ENCODE measurements around the gene WFDC1.

The WFDC1 gene

DNA sequence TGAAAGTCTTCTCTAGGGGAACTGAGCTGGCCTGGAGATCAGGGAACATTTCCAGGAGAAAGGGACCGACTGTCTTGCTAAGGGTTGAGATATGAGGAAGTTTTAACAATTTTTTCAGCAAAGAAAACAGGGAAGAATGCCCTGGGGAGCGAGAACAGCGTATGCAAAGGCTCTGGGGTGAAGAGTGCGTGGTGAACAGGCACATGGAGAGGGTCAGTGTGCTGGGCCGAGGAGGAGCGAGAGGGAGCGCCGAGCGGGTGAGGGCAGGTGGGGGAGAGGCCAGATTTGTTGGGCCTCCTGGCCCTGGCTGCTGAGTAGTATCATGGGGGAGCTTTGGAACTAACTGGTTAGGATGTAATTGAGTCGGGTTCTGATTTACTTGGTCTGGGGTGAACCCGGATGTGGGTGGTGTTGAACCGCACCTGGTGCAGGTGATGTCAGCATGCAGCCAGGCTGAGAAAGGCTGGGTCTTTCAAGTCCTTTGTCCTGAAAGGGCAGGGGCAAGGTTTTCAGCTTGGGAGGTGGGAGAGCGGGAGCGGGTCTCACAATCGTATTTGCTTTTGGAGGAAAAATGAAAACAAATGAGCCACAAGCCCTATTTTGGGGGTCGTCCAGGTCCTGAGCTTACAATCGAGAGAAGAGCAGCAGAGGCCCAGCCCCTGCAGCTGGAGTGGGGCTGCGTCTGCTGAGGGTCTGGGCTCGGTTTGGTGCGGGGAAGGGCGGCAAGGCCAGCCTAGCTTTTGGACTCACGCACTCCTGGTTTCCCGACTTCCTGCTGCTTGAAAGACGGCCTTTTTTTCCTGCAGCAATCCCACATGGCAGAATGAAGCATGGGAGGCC lies 11.1 kb upstream of the WFDC1 start:
- Histone ChIP-seq H3K27me3 (ENCODE audit: control insufficient read depth in 2 of 2, insufficient read depth in 2 of 2, low read length in 2 of 2) (no peaks in the 10 kb centered on the region), H3K4me3 (ENCODE audit: low read length in 2 of 2) (no peak overlapping the region), H3K27ac (ENCODE audit: low read depth in 2 of 2, low read length in 2 of 2) (peak overlapping the region; percentile 38 to 61), H3K9me3 (ENCODE audit: control insufficient read depth in 2 of 2, low read length in 2 of 2) (no peaks in the 10 kb centered on the region), H3K9ac (ENCODE audit: low read depth in 1 of 2, low read length in 2 of 2) (peak overlapping the region; percentile 22 to 47), H3K36me3 (ENCODE audit: control insufficient read depth in 2 of 2, insufficient read depth in 2 of 2, low read length in 2 of 2) (no peaks in the 10 kb centered on the region), H3K4me1 (ENCODE audit: control insufficient read depth in 2 of 2, insufficient read depth in 2 of 2, low read length in 2 of 2) (peaks cover 14 to 17% of the 10 kb centered on the region in 2 donors)

DNA sequence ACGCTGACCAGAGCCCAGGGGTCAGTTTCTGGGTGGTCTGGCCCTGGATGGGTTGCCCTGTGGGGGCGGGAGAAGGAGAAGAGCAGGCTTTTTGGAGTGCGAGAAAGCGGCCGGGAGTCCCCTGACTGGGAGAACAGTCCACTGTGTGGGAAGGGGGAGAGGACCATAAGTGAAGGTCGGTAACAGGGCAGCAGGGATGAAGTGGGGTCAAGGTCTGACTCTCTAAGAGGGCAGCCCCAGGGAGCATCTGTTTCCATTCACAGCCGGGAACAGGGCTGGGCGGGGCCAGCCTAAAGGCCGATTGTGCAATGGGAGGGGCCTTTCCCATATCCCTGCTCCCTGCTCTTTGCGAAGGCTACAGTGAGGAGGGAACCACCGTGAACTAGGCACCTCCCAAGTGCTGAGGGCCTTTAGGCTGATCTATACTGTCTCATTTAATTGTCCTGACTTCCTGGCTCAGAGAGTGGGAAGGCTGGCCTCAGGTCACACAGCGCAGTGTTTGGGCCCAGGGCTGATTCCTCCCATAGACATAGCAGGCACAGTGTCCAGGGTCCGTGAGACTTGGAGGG lies 10.4 kb upstream of the WFDC1 start:
- Histone ChIP-seq H3K27me3 (ENCODE audit: control insufficient read depth in 2 of 2, insufficient read depth in 2 of 2, low read length in 2 of 2) (no peaks in the 10 kb centered on the region), H3K36me3 (ENCODE audit: control insufficient read depth in 2 of 2, insufficient read depth in 2 of 2, low read length in 2 of 2) (no peaks in the 10 kb centered on the region), H3K4me3 (ENCODE audit: low read length in 2 of 2) (no peak overlapping the region), H3K9me3 (ENCODE audit: control insufficient read depth in 2 of 2, low read length in 2 of 2) (no peaks in the 10 kb centered on the region), H3K9ac (ENCODE audit: low read depth in 1 of 2, low read length in 2 of 2) (peak overlapping the region; percentile 7 to 47), H3K4me1 (ENCODE audit: control insufficient read depth in 2 of 2, insufficient read depth in 2 of 2, low read length in 2 of 2) (peaks cover 14 to 17% of the 10 kb centered on the region in 2 donors), H3K27ac (ENCODE audit: low read depth in 2 of 2, low read length in 2 of 2) (peak overlapping the region; percentile 38 to 61)

DNA sequence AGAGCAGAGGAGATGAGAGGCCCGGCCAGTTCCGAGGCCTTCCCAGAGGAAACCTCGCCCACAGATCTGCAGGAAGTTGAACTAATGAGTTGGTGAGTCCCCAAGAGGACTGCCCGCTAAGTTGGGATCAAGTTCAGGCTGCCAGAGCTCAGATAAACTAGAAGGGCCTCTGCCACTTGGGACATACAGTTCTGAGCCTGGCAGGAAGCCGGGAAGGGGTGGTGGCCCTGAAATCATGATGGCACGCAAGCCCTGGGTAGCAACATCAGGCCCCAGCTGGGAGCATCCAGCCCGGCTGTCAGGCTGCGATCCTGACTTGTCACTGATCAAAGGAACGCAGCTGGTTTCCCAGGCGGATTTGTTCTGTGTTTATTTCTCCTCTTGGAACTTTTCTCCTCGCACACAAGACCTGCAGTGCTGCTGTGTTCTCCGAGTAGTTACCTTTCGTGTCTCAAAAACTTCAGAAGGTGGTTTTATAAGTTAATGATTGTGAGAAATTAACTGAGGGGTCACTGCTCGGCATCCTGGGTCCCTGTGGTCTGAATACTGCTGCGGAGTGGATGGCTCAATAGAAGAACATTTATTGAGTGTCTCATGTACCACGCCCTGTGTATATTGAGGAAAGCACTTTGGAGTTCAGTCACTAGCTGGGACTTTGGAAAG lies 8.0 kb upstream of the WFDC1 start:
- no peak overlapping the region for H3K4me3 ChIP-seq (ENCODE audit: low read length in 2 of 2)
- H3K9me3 ChIP-seq (ENCODE audit: control insufficient read depth in 2 of 2, low read length in 2 of 2) = no peaks in the 10 kb centered on the region
- peaks cover 14 to 17% of the 10 kb centered on the region in 2 donors for H3K4me1 ChIP-seq (ENCODE audit: control insufficient read depth in 2 of 2, insufficient read depth in 2 of 2, low read length in 2 of 2)
- H3K36me3 ChIP-seq (ENCODE audit: control insufficient read depth in 2 of 2, insufficient read depth in 2 of 2, low read length in 2 of 2) = no peaks in the 10 kb centered on the region
- H3K27ac ChIP-seq (ENCODE audit: low read depth in 2 of 2, low read length in 2 of 2) = peak overlapping the region; percentile 45 to 46
- no peaks in the 10 kb centered on the region for H3K27me3 ChIP-seq (ENCODE audit: control insufficient read depth in 2 of 2, insufficient read depth in 2 of 2, low read length in 2 of 2)
- no peak overlapping the region for H3K9ac ChIP-seq (ENCODE audit: low read depth in 1 of 2, low read length in 2 of 2)

DNA sequence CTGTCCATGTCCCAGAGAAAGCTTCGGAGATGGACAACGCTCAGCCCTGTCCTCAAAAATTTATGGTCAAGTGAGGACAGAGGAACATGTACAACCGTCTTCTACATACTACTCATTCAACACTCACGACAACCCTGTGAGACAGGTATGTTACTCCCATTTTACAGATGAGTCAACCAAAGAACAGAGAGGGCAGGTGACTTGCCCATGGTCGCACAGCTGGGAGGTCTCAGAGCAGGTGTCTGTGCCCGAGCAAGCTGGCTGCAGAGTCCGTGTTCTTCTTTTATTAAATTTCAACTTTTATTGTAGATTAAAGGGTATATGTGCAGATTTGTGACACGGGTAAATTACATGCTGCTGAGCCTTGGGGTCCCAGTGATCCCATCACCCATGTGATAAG lies 5.8 kb upstream of the WFDC1 start:
- H3K36me3 ChIP-seq (ENCODE audit: control insufficient read depth in 2 of 2, insufficient read depth in 2 of 2, low read length in 2 of 2) = no peaks in the 10 kb centered on the region
- H3K27ac ChIP-seq (ENCODE audit: low read depth in 2 of 2, low read length in 2 of 2) = no peak overlapping the region
- no peak overlapping the region for H3K9ac ChIP-seq (ENCODE audit: low read depth in 1 of 2, low read length in 2 of 2)
- H3K27me3 ChIP-seq (ENCODE audit: control insufficient read depth in 2 of 2, insufficient read depth in 2 of 2, low read length in 2 of 2) = no peaks in the 10 kb centered on the region
- H3K9me3 ChIP-seq (ENCODE audit: control insufficient read depth in 2 of 2, low read length in 2 of 2) = no peaks in the 10 kb centered on the region
- peaks cover 8 to 11% of the 10 kb centered on the region in 2 donors for H3K4me1 ChIP-seq (ENCODE audit: control insufficient read depth in 2 of 2, insufficient read depth in 2 of 2, low read length in 2 of 2)
- no peak overlapping the region for H3K4me3 ChIP-seq (ENCODE audit: low read length in 2 of 2)

DNA sequence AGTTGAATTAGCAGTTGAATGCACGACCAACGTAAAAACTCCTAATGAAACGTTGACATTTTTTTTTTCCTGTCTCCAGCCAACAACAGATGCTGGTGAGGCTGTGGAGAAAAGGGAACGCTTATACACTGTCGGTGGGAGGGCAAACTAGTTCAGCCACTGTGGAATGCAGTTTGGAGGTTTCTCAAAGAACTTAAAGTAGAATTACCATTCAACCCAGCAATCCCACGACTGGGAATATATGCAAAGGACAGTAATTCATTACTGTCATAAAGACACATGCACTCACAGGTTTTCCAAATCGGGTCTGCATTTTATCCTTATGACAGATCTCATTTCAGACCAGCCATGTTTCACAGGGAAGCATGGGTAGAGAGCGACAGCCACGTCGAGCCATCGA lies 3.5 kb upstream of the WFDC1 start:
- Histone ChIP-seq H3K36me3 (ENCODE audit: control insufficient read depth in 2 of 2, insufficient read depth in 2 of 2, low read length in 2 of 2) (no peaks in the 10 kb centered on the region), H3K4me1 (ENCODE audit: control insufficient read depth in 2 of 2, insufficient read depth in 2 of 2, low read length in 2 of 2) (peaks cover 9 to 12% of the 10 kb centered on the region in 2 donors), H3K27ac (ENCODE audit: low read depth in 2 of 2, low read length in 2 of 2) (no peak overlapping the region), H3K27me3 (ENCODE audit: control insufficient read depth in 2 of 2, insufficient read depth in 2 of 2, low read length in 2 of 2) (peaks cover 0 to 3% of the 10 kb centered on the region in 2 donors), H3K9ac (ENCODE audit: low read depth in 1 of 2, low read length in 2 of 2) (no peak overlapping the region), H3K4me3 (ENCODE audit: low read length in 2 of 2) (no peak overlapping the region), H3K9me3 (ENCODE audit: control insufficient read depth in 2 of 2, low read length in 2 of 2) (no peaks in the 10 kb centered on the region)

DNA sequence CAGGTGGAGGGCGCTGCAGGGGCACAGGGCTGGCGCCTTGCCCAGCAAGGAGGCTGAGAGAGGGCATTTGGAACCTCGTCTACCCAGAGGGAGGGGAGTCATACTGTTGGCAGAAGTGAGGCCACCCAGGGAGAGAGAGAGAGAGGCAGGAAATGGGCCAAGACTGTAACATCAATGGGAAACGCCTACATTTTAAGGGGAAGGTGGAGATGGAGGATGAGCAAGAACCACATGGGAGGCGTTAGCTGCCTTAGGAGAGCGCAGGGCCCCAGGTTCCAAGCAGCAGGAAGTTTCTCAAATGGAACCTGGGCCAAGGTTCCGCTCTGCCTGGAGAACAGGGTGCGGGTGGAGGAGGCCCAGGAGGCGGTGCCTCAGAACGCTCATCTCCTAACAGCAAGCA lies 2.7 kb upstream of the WFDC1 start:
- Histone ChIP-seq H3K4me1 (ENCODE audit: control insufficient read depth in 2 of 2, insufficient read depth in 2 of 2, low read length in 2 of 2) (peaks cover 9 to 12% of the 10 kb centered on the region in 2 donors), H3K27ac (ENCODE audit: low read depth in 2 of 2, low read length in 2 of 2) (no peak overlapping the region), H3K27me3 (ENCODE audit: control insufficient read depth in 2 of 2, insufficient read depth in 2 of 2, low read length in 2 of 2) (peaks cover 0 to 3% of the 10 kb centered on the region in 2 donors), H3K9ac (ENCODE audit: low read depth in 1 of 2, low read length in 2 of 2) (no peak overlapping the region), H3K36me3 (ENCODE audit: control insufficient read depth in 2 of 2, insufficient read depth in 2 of 2, low read length in 2 of 2) (no peaks in the 10 kb centered on the region), H3K9me3 (ENCODE audit: control insufficient read depth in 2 of 2, low read length in 2 of 2) (no peaks in the 10 kb centered on the region), H3K4me3 (ENCODE audit: low read length in 2 of 2) (no peak overlapping the region)

DNA sequence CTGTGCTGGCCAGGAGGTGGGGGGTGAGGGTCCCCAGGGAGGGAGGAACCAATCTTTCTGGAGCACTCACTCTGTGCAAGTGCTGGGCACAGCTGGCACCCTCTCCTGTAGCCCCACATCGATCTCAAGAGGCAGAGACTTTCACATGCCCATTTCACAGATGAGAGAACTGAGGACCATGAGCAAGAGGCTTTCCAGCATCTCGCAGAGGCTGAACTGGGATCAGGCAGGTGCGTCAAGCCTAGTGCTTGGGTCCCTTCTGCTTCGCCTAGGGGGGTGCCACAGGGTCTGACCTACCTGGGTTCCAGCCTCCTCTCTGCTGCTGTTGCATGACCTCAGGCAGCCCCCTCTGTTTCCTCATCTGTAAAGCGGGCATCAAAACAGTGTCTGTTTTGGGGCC lies 1.3 kb upstream of the WFDC1 start:
- peaks cover 0 to 3% of the 10 kb centered on the region in 2 donors for H3K27me3 ChIP-seq (ENCODE audit: control insufficient read depth in 2 of 2, insufficient read depth in 2 of 2, low read length in 2 of 2)
- H3K4me1 ChIP-seq (ENCODE audit: control insufficient read depth in 2 of 2, insufficient read depth in 2 of 2, low read length in 2 of 2) = peaks cover 9 to 12% of the 10 kb centered on the region in 2 donors
- H3K36me3 ChIP-seq (ENCODE audit: control insufficient read depth in 2 of 2, insufficient read depth in 2 of 2, low read length in 2 of 2) = no peaks in the 10 kb centered on the region
- no peak overlapping the region for H3K4me3 ChIP-seq (ENCODE audit: low read length in 2 of 2)
- H3K9ac ChIP-seq (ENCODE audit: low read depth in 1 of 2, low read length in 2 of 2) = no peak overlapping the region
- no peak overlapping the region for H3K27ac ChIP-seq (ENCODE audit: low read depth in 2 of 2, low read length in 2 of 2)
- no peaks in the 10 kb centered on the region for H3K9me3 ChIP-seq (ENCODE audit: control insufficient read depth in 2 of 2, low read length in 2 of 2)

DNA sequence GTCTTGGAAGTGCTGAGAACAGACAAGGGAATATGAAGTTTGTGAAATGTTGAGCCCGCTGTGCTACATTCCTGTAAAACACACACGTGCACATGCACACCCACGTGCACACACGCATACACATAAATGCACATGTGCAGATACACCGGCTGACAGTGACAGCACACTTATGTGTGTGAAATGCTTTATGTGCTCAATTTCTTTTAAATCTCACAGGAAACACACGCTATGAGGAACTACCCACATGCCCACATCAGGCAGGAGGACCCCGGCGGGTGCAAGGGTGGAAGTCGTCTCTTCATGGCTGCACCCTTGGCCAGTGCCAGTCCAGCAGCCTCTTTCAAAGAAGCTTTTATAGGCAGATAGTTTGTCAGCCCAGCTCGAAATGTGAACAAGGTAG lies 561 bp upstream of the WFDC1 start:
- peaks cover 9 to 12% of the 10 kb centered on the region in 2 donors for H3K4me1 ChIP-seq (ENCODE audit: control insufficient read depth in 2 of 2, insufficient read depth in 2 of 2, low read length in 2 of 2)
- H3K36me3 ChIP-seq (ENCODE audit: control insufficient read depth in 2 of 2, insufficient read depth in 2 of 2, low read length in 2 of 2) = no peaks in the 10 kb centered on the region
- peak overlapping the region in 1 of 2 donors; percentile 47 for H3K4me3 ChIP-seq (ENCODE audit: low read length in 2 of 2)
- peak overlapping the region in 1 of 2 donors; percentile 43 for H3K27ac ChIP-seq (ENCODE audit: low read depth in 2 of 2, low read length in 2 of 2)
- peaks cover 0 to 3% of the 10 kb centered on the region in 2 donors for H3K27me3 ChIP-seq (ENCODE audit: control insufficient read depth in 2 of 2, insufficient read depth in 2 of 2, low read length in 2 of 2)
- peak overlapping the region in 1 of 2 donors; percentile 61 for H3K9ac ChIP-seq (ENCODE audit: low read depth in 1 of 2, low read length in 2 of 2)
- no peaks in the 10 kb centered on the region for H3K9me3 ChIP-seq (ENCODE audit: control insufficient read depth in 2 of 2, low read length in 2 of 2)

DNA sequence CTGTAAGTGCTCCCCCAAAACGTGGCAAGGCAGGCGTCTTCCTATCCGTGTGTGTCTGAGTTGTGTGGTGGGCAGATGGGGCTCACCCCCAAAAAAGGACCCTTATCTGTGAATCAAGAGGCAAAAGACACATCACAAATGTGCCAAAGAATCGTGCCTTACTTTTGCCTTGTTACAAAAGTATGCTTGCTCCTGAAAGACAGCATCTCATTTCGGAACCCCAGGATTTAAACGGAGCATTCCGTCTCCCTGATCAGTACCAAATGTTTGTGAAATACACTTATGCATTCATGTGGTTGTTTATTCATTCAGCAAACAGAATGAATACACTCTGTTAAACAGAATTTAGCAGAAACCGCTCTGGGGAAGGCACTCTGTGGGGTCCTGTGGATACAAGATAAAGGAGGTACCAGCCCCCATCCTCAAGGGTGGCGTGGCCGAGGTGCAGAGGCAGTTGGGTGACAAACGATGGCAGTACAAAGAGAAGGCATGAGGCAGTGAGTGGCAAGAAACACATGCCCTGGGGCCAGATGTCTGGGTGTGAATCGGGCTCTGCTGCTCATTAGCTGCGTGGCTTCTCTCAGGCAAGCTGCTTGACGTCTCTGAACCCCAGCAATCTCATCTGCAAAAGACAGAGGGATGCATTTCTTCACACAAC lies 654 bp downstream of the WFDC1 start:
- Histone ChIP-seq H3K27ac (ENCODE audit: low read depth in 2 of 2, low read length in 2 of 2) (peak overlapping the region; percentile 43 to 54), H3K9ac (ENCODE audit: low read depth in 1 of 2, low read length in 2 of 2) (peak overlapping the region in 1 of 2 donors; percentile 61), H3K4me1 (ENCODE audit: control insufficient read depth in 2 of 2, insufficient read depth in 2 of 2, low read length in 2 of 2) (peaks cover 9 to 12% of the 10 kb centered on the region in 2 donors), H3K9me3 (ENCODE audit: control insufficient read depth in 2 of 2, low read length in 2 of 2) (no peaks in the 10 kb centered on the region), H3K36me3 (ENCODE audit: control insufficient read depth in 2 of 2, insufficient read depth in 2 of 2, low read length in 2 of 2) (no peaks in the 10 kb centered on the region), H3K27me3 (ENCODE audit: control insufficient read depth in 2 of 2, insufficient read depth in 2 of 2, low read length in 2 of 2) (peaks cover 0 to 3% of the 10 kb centered on the region in 2 donors), H3K4me3 (ENCODE audit: low read length in 2 of 2) (peak overlapping the region; percentile 39 to 47)
